Activated T-helper 2 cell treated with anti-CD3 and anti-CD28 coated beads, Interferon-gamma antibody, Interleukin-2, Interleukin-4, amounts not matched to agents 10 μg/mL and 5 μg/mL and 100 μg/mL, durations not matched to agents 14 hours and 24 hours and 36 hours (primary cell): ENCODE results near the gene C19orf44. TPM values are rescaled to one million over a fixed set of nuclear protein-coding genes. Genes with fewer than 3 reads are reported as not detected.
A peak's percentile ranks its signal among the peaks of the same experiment; 100 is the strongest.
"Not testable (repeated sequence)": the region's sequence is repeated elsewhere in the genome, so short reads cannot be mapped to it uniquely, and the experiment has no call there.

Source experiments
- DNase-seq: peaks from one replicate; pipeline ENCODE4 v3.0.0; 2021; ENCODE audit warnings: low spot score
- H3K27ac Mint-ChIP-seq: one replicate; pipeline ENCODE4 v1.8.0; 2021; ENCODE audit warnings: mixed read lengths
- H3K27me3 Mint-ChIP-seq: one replicate; pipeline ENCODE4 v1.8.0; 2021; ENCODE audit warnings: low read depth, mixed read lengths
- H3K36me3 Mint-ChIP-seq: one replicate; pipeline ENCODE4 v1.8.0; 2021; ENCODE audit warnings: low read depth, mixed read lengths
- H3K4me1 Mint-ChIP-seq: one replicate; pipeline ENCODE4 v1.8.0; 2021; ENCODE audit warnings: low read depth, mixed read lengths
- H3K4me3 Mint-ChIP-seq: one replicate; pipeline ENCODE4 v1.8.0; 2021; ENCODE audit warnings: low read depth, mild to moderate bottlenecking, moderate library complexity, mixed read lengths
- H3K9me3 Mint-ChIP-seq: one replicate; pipeline ENCODE4 v1.8.0; 2021; ENCODE audit warnings: mixed read lengths
- intact Hi-C: fragments of 100-400 bp; cut with micrococcal nuclease; formaldehyde crosslinking; loops from one replicate; pipeline ENCODE4 v1.15.1; 2023
- total RNA-seq: library from RNA; stranded (reverse); gene quantifications from 2 replicates; pipeline ENCODE4 v1.2.3, GENCODE V29; 2022

C19orf44 gene
- total RNA-seq, 1 donor from 2014 or later, result 3.8 TPM

GRCh38 chr19:16472992-16473391 is 23.2 kb upstream of the C19orf44 start:
- no peaks in the 10 kb centered on the region for H3K9me3 Mint-ChIP-seq
- peaks cover 15% of the 10 kb centered on the region for H3K4me1 Mint-ChIP-seq
- intact Hi-C loops, result no loop called here
- H3K4me3 Mint-ChIP-seq, result peak overlapping the region; percentile 17
- H3K36me3 Mint-ChIP-seq, result peaks cover 11% of the 10 kb centered on the region
- peaks cover 7% of the 10 kb centered on the region for H3K27me3 Mint-ChIP-seq
- no peak for DNase-seq
- no peak overlapping the region for H3K27ac Mint-ChIP-seq

DNA sequence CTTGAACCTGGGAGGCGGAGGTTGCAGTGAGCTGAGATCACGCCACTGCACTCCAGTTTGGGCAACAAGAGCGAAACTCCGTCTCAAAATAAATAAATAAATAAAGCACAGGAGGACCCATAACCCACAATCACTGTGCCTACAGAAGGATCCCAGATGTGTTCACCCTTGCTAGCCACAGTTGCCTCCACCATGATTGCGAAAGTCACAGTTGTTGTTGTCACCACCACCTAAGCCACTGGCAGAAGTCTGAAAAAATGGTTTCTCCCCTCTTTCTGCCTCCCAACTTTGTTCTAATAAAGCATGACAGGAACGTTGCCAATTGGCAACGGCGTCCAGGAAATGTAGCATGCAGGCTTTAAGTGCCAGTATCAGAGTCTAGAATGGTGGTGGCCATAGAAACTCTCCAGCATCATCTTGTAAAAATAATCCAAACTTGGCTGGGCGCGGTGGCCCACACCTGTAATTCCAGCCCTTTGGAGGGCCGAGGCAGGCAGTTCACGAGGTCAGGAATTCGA is 22.3 kb upstream of the C19orf44 start:
- H3K27ac Mint-ChIP-seq, result no peak overlapping the region
- H3K27me3 Mint-ChIP-seq, result peaks cover 7% of the 10 kb centered on the region
- H3K4me3 Mint-ChIP-seq, result no peak overlapping the region
- H3K9me3 Mint-ChIP-seq, result no peaks in the 10 kb centered on the region
- no peak for DNase-seq
- peaks cover 12% of the 10 kb centered on the region for H3K4me1 Mint-ChIP-seq
- H3K36me3 Mint-ChIP-seq, result peaks cover 8% of the 10 kb centered on the region
- intact Hi-C loops, result no loop called here

- DNase-seq, result no peak
- Mint-ChIP-seq H3K4me3 (no peak overlapping the region), H3K27ac (no peak overlapping the region), H3K4me1 (peaks cover 2% of the 10 kb centered on the region), H3K9me3 (no peaks in the 10 kb centered on the region), H3K36me3 (no peaks in the 10 kb centered on the region), H3K27me3 (peaks cover 7% of the 10 kb centered on the region)
- intact Hi-C loops, result no loop called here
These were observed 19.8 kb upstream of the C19orf44 start for GRCh38 chr19:16476401-16476800.

GRCh38 chr19:16477311-16477710 is 18.9 kb upstream of the C19orf44 start:
- no peak overlapping the region for H3K27ac Mint-ChIP-seq
- H3K4me3 Mint-ChIP-seq, result no peak overlapping the region
- peaks cover 7% of the 10 kb centered on the region for H3K27me3 Mint-ChIP-seq
- peaks cover 2% of the 10 kb centered on the region for H3K4me1 Mint-ChIP-seq
- no peaks in the 10 kb centered on the region for H3K9me3 Mint-ChIP-seq
- intact Hi-C loops, result no loop called here
- H3K36me3 Mint-ChIP-seq, result no peaks in the 10 kb centered on the region
- DNase-seq, result no peak

DNA sequence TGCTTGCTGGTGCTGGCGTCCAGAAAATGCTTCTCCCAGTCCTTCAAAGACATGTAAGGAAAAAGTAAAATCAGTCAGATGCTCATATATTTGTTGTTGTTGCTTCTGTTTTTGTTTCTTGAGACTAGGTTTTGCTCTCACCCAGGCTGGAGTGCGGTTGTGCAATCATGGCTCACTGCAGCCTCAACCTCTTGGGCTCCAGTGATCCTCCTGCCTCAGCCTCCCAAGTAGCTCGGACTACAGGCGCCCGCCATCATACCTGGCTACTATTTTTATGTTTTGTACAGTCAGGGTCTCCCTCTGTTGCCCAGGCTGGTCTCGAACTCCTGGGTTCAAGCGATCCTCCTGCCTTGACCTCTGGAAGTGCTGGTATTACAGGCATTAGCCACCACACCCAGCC is 13.4 kb upstream of the C19orf44 start:
- DNase-seq, result no peak
- Mint-ChIP-seq H3K4me3 (no peak overlapping the region), H3K27ac (no peak overlapping the region), H3K4me1 (no peaks in the 10 kb centered on the region), H3K27me3 (no peaks in the 10 kb centered on the region), H3K9me3 (no peaks in the 10 kb centered on the region), H3K36me3 (no peaks in the 10 kb centered on the region)
- intact Hi-C loops, result no loop called here

GRCh38 chr19:16486476-16486875 is 9.7 kb upstream of the C19orf44 start:
- H3K4me1 Mint-ChIP-seq, H3K27me3 Mint-ChIP-seq, H3K4me3 Mint-ChIP-seq, H3K9me3 Mint-ChIP-seq, DNase-seq, intact Hi-C loops, H3K27ac Mint-ChIP-seq, H3K36me3 Mint-ChIP-seq: not testable (repeated sequence)

- H3K27me3 Mint-ChIP-seq, result no peaks in the 10 kb centered on the region
- peak overlapping the region; percentile 68 for H3K27ac Mint-ChIP-seq
- H3K36me3 Mint-ChIP-seq, result peaks cover 5% of the 10 kb centered on the region
- H3K4me1 Mint-ChIP-seq, result peaks cover 9% of the 10 kb centered on the region
- H3K9me3 Mint-ChIP-seq, result no peaks in the 10 kb centered on the region
- intact Hi-C loops, result loop anchor here (1.0 to 5.0 kb wide), 5 partner anchors 25 to 132 kb away; partner anchors contain the start of genes CHERP, EPS15L1, MED26 and SLC35E1
- DNase-seq, result no peak
- peak overlapping the region; percentile 91 for H3K4me3 Mint-ChIP-seq
These were observed 404 bp downstream of the C19orf44 start for GRCh38 chr19:16496613-16496983.

DNA sequence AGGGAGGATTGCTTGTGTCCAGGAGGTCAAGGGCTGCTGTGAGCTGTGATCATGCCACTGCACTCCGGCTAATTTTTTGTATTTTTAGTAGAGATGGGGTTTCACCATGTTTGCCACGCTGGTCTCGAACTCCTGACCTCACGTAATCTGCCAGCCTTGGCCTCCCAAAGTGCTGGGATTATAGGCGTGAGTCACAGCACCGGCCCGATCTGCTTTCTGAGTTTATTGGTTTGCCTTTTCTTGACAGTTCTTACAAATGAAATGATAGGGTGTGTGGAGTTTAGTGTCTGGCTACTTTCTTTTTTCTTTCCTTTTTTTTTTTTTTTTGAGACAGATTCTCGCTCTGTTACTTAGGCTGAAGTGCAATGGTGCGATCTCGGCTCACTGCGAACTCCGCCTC is 848 bp downstream of the C19orf44 start:
- no peak for DNase-seq
- H3K4me1 Mint-ChIP-seq, result peaks cover 9% of the 10 kb centered on the region
- H3K27me3 Mint-ChIP-seq, result no peaks in the 10 kb centered on the region
- H3K4me3 Mint-ChIP-seq, result peak overlapping the region; percentile 91
- H3K27ac Mint-ChIP-seq, result no peak overlapping the region
- intact Hi-C loops, result loop anchor here (2.0 to 5.0 kb wide), 2 partner anchors 46 to 75 kb away; partner anchors contain the start of genes CHERP and SLC35E1
- peaks cover 5% of the 10 kb centered on the region for H3K36me3 Mint-ChIP-seq
- no peaks in the 10 kb centered on the region for H3K9me3 Mint-ChIP-seq

- Mint-ChIP-seq H3K36me3 (peaks cover 5% of the 10 kb centered on the region), H3K9me3 (no peaks in the 10 kb centered on the region), H3K4me1 (peaks cover 9% of the 10 kb centered on the region), H3K4me3 (peak overlapping the region; percentile 91), H3K27ac (no peak overlapping the region), H3K27me3 (no peaks in the 10 kb centered on the region)
- no peak for DNase-seq
- intact Hi-C loops, result loop anchor here (2.0 to 5.0 kb wide), 2 partner anchors 45 to 74 kb away; partner anchors contain the start of genes CHERP and SLC35E1
These were observed 1.6 kb downstream of the C19orf44 start for GRCh38 chr19:16497837-16498236.

GRCh38 chr19:16504271-16504670 is 8.1 kb downstream of the C19orf44 start:
- no peak for DNase-seq
- no peaks in the 10 kb centered on the region for H3K9me3 Mint-ChIP-seq
- no peaks in the 10 kb centered on the region for H3K4me1 Mint-ChIP-seq
- H3K36me3 Mint-ChIP-seq, result peaks cover 5% of the 10 kb centered on the region
- no peaks in the 10 kb centered on the region for H3K27me3 Mint-ChIP-seq
- intact Hi-C loops, result no loop called here
- H3K4me3 Mint-ChIP-seq, result no peak overlapping the region
- H3K27ac Mint-ChIP-seq, result no peak overlapping the region

DNA sequence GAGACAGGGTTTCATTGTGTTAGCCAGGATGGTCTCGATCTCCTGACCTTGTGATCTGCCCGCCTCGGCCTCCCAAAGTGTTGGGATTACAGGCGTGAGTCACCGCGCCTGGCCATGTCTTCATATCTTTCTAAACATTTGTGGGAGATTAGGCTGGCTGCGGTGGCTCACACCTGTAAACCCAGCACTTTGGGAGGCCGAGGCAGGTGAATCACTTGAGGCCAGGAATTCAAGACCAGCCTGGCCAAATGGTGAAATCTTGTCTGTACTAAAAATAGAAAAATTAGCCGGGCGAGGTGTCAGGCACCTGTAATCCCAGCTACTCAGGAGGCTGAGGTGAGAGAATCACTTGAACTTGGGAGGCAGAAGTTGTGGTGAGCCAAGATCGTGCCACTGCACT is 10.0 kb downstream of the C19orf44 start:
- H3K27me3 Mint-ChIP-seq, DNase-seq, H3K36me3 Mint-ChIP-seq, H3K4me1 Mint-ChIP-seq, intact Hi-C loops, H3K4me3 Mint-ChIP-seq, H3K9me3 Mint-ChIP-seq, H3K27ac Mint-ChIP-seq: not testable (repeated sequence)

GRCh38 chr19:16506961-16507360 is 10.8 kb downstream of the C19orf44 start:
- H3K27ac Mint-ChIP-seq, result no peak overlapping the region
- H3K27me3 Mint-ChIP-seq, result no peaks in the 10 kb centered on the region
- H3K4me1 Mint-ChIP-seq, result no peaks in the 10 kb centered on the region
- H3K36me3 Mint-ChIP-seq, result peaks cover 1% of the 10 kb centered on the region
- H3K9me3 Mint-ChIP-seq, result no peaks in the 10 kb centered on the region
- DNase-seq, result no peak
- no peak overlapping the region for H3K4me3 Mint-ChIP-seq
- intact Hi-C loops, result no loop called here

GRCh38 chr19:16508546-16508945 is 12.4 kb downstream of the C19orf44 start:
- no peak overlapping the region for H3K4me3 Mint-ChIP-seq
- DNase-seq, result no peak
- H3K36me3 Mint-ChIP-seq, result peaks cover 5% of the 10 kb centered on the region
- intact Hi-C loops, result no loop called here
- no peaks in the 10 kb centered on the region for H3K4me1 Mint-ChIP-seq
- no peaks in the 10 kb centered on the region for H3K27me3 Mint-ChIP-seq
- H3K9me3 Mint-ChIP-seq, result no peaks in the 10 kb centered on the region
- no peak overlapping the region for H3K27ac Mint-ChIP-seq
